Testis (tissue), 2 donors: ENCODE results near the gene ZNF692.

Source experiments
- POLR2A ChIP-seq: fragments of 450-650 bp; IDR thresholded peaks from one replicate; pipeline ENCODE4 v1.6.1; 2017; ENCODE audit warnings: antibody characterized with exemption, mild to moderate bottlenecking, moderate library complexity
- TF ChIP-seq, protein P1 (sequence below), 3 experiments: fragments of 450-650 bp in 2 of 3; fragments of 200-600 bp in 1 of 3; sonication (generic) in 1 of 3; IDR thresholded peaks; one replicate each; pipeline ENCODE4 v1.5.1; 2016 to 2019; ENCODE audit warnings: antibody characterized with exemption in 3 of 3, mild to moderate bottlenecking in 2 of 3, moderate library complexity in 1 of 3

DNA sequence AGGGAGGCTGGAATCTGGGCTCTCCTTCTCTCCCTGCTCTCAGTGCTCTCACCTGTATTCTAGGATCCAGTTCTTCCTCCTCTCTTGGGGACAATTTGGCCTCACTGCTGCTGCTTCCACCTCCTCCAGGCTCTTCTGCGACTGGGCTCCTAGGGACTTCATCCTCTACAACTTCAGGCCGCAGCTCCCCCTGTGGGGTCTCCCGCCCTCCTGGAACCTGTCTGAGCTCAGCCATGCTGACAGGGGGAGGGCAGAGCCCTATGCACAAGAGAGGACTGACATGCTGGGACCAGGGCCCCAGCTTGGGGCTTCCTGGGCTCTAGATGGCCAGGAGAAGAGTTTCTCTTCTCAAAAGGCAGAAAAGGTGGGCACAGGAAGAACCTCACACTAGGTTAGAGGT, 34.2 kb downstream of the ZNF692 start:
- TF ChIP-seq, protein P1, sequence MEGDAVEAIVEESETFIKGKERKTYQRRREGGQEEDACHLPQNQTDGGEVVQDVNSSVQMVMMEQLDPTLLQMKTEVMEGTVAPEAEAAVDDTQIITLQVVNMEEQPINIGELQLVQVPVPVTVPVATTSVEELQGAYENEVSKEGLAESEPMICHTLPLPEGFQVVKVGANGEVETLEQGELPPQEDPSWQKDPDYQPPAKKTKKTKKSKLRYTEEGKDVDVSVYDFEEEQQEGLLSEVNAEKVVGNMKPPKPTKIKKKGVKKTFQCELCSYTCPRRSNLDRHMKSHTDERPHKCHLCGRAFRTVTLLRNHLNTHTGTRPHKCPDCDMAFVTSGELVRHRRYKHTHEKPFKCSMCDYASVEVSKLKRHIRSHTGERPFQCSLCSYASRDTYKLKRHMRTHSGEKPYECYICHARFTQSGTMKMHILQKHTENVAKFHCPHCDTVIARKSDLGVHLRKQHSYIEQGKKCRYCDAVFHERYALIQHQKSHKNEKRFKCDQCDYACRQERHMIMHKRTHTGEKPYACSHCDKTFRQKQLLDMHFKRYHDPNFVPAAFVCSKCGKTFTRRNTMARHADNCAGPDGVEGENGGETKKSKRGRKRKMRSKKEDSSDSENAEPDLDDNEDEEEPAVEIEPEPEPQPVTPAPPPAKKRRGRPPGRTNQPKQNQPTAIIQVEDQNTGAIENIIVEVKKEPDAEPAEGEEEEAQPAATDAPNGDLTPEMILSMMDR (IDR thresholded peaks at IDR 0.05), result no peak
- TF ChIP-seq POLR2A, result no peak
